Right cardiac atrium (tissue), 5 donors: ENCODE data around the gene ZNF225. TPM values are rescaled to one million over a fixed set of nuclear protein-coding genes. Genes with fewer than 3 reads are reported as not detected.

Experiments
- ATAC-seq, 2 donors: fragments of 200-7000 bp; cut with Tn5 transposase; one replicate each; pipeline versions ENCODE4 v1.8.0 to v1.9.1; 2020; ENCODE audit warnings: moderate library complexity in 2 of 2, mild to moderate bottlenecking in 1 of 2
- DNase-seq, 3 donors: peaks; one replicate each; pipeline ENCODE4 v3.0.0-alpha.2; 2020
- H3K27ac ChIP-seq: one replicate; pipeline ENCODE4 v1.5.1; 2013; ENCODE audit warnings: mild to moderate bottlenecking, low read length, control low read depth, moderate library complexity
- H3K27me3 ChIP-seq: one replicate; pipeline ENCODE4 v1.6.1; 2013; ENCODE audit not compliant: control insufficient read depth, insufficient read depth
- H3K4me1 ChIP-seq: one replicate; pipeline ENCODE4 v1.6.1; 2013; ENCODE audit warnings: low read length; ENCODE audit not compliant: control insufficient read depth, insufficient read depth
- H3K4me3 ChIP-seq: one replicate; pipeline ENCODE4 v1.5.1; 2013; ENCODE audit warnings: low read length, control low read depth
- H3K9me3 ChIP-seq: one replicate; pipeline ENCODE4 v1.6.1; 2013; ENCODE audit warnings: low read length; ENCODE audit not compliant: control insufficient read depth
- WGBS: extraction: QIAGEN DNeasy Blood & Tissue Kit; methylation state at CpG from one replicate; pipeline ENCODE4 v1.1.7; 2013; 5-methylcytosine and 5-hydroxymethylcytosine counted together
- intact Hi-C, 4 donors: fragments of 100-400 bp; cut with DNase I; formaldehyde crosslinking; loops; one replicate each; pipeline versions ENCODE4 v1.11.0 to v1.14.0; 2022 to 2023
- long read RNA-seq, 4 donors: library from polyadenylated mRNA; unstranded; transcript quantifications; one replicate each; pipeline ENCODE4 v2.0.0, GENCODE V29; 2020 to 2021
- polyA plus RNA-seq: library from polyadenylated mRNA; stranded (reverse); fragments of 200-250 nt; gene quantifications from one replicate; pipeline ENCODE4 v1.2.3, GENCODE V29; 2013
- total RNA-seq, 4 donors: library from RNA; stranded (reverse); fragmentation: NEBNext Ultra II Directional; extraction: Animal tissue kit (Norgen Biotek cat#: 25700); gene quantifications; one replicate each; pipeline ENCODE4 v1.2.1, GENCODE V29; 2021
- donor health status: healthy with polysubstance abuse.
- donor health status: DM: no; HTN: yes; CAD: no.
- donor health status: DM: no; HTN: no; CAD: no.
- donor health status: DM: no; HTN: yes; CAD: no; lungs with severe emphysema.
- donor health status: DM: yes; HTN: yes; CAD: no.

ZNF225 gene
- total RNA-seq (1 to 10 TPM; 3.6 to 4.2 (median 3.9) TPM), polyA plus RNA-seq (1.9 TPM)
- long read RNA-seq, donor 1, full-length matches to known transcripts, result 1 of 2 reads
- long read RNA-seq, donor 1, partial matches to known transcripts, result 0 of 2 reads
- long read RNA-seq, donor 1, other reads (novel, unspliced or antisense), result 1 of 2 reads
- long read RNA-seq, donor 2, full-length matches to known transcripts, result 3 of 5 reads
- long read RNA-seq, donor 2, partial matches to known transcripts, result 0 of 5 reads
- long read RNA-seq, donor 2, other reads (novel, unspliced or antisense), result 2 of 5 reads
- long read RNA-seq, donor 3, full-length matches to known transcripts, result 1 of 2 reads
- long read RNA-seq, donor 3, partial matches to known transcripts, result 0 of 2 reads
- long read RNA-seq, donor 3, other reads (novel, unspliced or antisense), result 1 of 2 reads
- long read RNA-seq, donor 4, full-length matches to known transcripts, result 1 of 2 reads
- long read RNA-seq, donor 4, partial matches to known transcripts, result 0 of 2 reads
- long read RNA-seq, donor 4, other reads (novel, unspliced or antisense), result 1 of 2 reads

DNA sequence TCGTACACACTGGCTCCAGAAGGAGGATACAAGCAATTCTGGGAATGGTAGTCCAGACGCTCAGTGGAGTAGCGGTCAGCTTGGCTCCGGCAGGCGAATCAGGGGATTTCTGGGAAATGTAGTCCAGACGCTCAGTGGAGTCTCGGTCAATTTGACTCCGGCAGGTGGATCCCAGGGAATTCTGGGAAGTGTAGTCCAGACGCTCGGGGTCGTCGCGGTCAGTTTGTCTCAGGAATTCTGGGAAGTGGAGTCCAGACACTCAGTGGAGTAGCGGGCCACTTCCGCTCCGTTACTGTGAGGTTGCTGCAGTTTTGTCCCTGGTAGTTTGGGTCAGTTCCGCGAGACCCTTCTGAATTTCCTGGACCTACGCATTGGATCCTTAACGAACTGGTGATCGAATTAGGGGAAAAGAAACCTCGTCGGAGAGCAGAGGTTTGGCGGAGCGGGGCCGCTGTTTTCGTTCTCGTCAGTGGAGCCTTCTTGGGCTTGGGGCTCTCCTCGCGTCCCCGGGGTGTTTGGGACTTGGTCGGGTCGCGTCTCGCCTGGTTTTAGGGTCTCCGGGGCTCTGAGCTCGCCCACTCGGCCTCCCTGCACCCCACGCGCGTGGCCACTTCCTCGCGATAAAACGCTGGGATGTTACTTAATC is at the start of gene ZNF225:
Gene ZNF225 (plus strand): TSS at position 262 of the 646 bp plus-strand sequence. CDS start 2,429 bp downstream, outside the sequence.
- WGBS, result under 1% methylated on average over 44 of the region's 44 CpGs
- H3K9me3 ChIP-seq, result no peaks in the 10 kb centered on the region
- intact Hi-C loops, result loop anchor here in 2 of 4 donors (2.0 to 10.0 kb wide), 3 partner anchors 18 to 52 kb away; partner anchors contain the start of genes ZNF226 (in 2 of the 2) and ZNF224 (in 1 of the 2)
- peak within 1 kb of the TSS; percentile 95 for H3K4me3 ChIP-seq
- peak; percentile 99 for ATAC-seq
- peak within 1 kb of the TSS; percentile 79 for H3K27ac ChIP-seq
- DNase-seq, result peak; percentile 94 to 96 (median 96)
- no peaks in the 10 kb centered on the region for H3K27me3 ChIP-seq
- H3K4me1 ChIP-seq, result no peaks in the 10 kb centered on the region

DNA sequence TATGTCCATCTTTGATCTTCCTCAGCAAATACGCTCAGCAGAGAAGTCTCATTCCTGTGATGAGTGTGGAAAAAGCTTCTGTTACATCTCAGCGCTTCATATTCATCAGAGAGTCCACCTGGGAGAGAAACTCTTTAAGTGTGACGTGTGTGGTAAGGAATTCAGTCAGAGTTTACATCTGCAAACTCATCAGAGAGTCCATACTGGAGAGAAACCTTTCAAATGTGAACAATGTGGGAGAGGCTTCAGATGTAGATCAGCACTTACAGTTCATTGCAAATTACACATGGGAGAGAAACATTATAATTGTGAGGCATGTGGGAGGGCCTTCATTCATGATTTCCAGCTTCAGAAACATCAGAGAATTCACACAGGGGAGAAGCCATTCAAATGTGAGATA is 46.9 kb upstream of the ZNF225 start:
- 78% methylated on average over 3 of the region's 3 CpGs for WGBS
- no peaks in the 10 kb centered on the region for H3K4me1 ChIP-seq
- intact Hi-C loops, result no loop called here
- DNase-seq (no peak), ATAC-seq (no peak)
- no peak overlapping the region for H3K27ac ChIP-seq
- H3K27me3 ChIP-seq, result no peaks in the 10 kb centered on the region
- peaks cover 14% of the 10 kb centered on the region for H3K9me3 ChIP-seq
- no peak overlapping the region for H3K4me3 ChIP-seq

DNA sequence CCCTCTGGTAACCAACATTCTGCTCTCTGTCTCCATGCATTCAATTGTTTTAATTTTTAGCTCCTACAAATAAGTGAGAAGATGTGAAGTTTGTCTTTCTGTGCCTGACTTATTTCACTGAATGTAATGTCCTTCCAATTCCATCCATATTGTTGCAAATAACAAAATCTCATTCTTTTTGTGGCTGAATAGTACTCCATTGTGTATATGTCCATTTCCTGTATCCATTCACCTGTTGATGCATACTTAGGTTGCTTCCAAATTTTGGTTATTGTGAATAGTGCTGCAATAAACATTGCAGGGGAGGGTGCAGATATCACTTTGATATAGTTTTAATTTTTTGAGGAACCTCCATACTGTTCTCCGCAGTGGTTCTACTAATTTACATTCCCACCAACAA is 43.8 kb upstream of the ZNF225 start:
- 98% methylated on average over 1 of the region's 1 CpG for WGBS
- DNase-seq (no peak), ATAC-seq (no peak)
- no peaks in the 10 kb centered on the region for H3K27me3 ChIP-seq
- H3K4me1 ChIP-seq, result no peaks in the 10 kb centered on the region
- peaks cover 12% of the 10 kb centered on the region for H3K9me3 ChIP-seq
- no peak overlapping the region for H3K27ac ChIP-seq
- no peak overlapping the region for H3K4me3 ChIP-seq
- intact Hi-C loops, result no loop called here

DNA sequence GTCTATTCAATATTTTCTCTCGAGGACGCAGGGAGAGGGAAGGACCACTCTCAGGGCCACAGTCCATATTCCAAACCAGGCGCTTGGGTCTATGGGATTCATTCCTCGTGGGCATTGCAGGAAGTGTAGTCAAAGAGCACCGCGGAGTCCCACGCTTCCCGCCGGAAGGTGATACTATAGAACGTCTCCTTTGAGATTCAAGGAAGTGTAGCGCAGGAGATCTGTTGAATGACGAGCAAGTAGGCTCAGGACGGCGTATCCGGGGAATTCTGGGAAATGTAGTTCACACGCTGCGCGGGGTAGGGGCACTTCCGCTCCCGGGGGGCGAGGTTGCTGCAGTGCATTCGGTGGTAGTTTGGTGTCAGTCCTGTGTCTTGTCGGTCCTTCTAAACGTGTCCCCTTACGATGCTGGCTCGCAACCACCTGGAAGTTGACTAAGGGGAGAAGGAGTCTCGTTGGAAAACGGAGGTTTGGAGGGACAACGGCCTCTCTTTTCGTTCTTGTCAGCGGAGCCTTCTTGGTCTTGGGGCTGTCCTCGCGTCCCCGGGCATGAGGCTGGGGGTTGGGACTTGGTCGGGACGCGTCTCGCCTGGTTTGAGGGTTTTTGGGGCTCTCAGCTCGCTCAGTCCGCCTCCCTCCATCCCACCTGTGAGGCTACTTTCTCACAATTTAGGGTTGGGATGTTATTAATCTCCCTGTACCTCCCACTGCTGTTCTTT is 41.2 kb upstream of the ZNF225 start, which contains the start of gene ZNF284:
Gene ZNF284 (plus strand): TSS at position 336 of the 719 bp plus-strand sequence. CDS start 4,231 bp downstream, outside the sequence.
- intact Hi-C loops, result no loop called here

DNA sequence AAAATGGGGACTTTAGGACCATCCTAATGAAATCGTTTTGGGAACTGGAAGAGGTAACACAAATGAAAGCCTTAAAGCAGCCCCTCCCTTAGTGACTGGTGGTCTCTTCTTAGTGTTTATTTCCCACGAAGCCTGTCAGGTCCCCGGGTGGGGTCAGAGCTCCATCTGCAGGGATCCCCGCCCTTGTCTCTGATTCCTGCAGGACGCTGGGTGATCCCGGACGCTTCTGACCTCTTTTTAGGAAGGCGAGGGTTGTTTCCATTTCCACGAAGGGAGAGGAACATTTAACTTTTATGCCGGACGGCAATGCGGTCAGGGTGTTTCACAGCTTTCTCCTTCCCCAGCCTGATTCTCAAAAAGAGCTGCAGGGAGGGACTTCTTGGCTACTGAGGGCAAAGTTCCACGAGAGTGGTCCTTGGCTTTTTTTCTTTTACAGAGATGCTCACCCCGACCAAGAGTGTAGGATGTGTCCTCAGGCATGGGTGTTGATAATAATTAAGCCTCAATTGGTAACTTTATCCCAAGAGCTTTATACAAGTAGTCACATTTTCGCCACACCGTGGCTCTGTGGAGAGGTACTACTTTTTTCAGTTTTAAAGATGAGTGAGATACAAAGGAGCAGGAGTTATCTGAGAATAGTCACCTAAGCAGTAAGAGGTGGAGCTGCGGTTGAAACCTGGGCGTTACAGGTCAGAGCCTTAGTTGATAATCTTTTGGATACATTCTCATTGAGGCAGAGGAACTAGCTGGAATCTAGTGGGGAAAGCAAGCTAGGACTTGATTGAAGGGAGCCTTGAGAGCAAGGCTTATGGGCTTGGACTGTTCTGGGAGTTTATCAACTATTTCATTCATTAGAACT is 40.4 kb upstream of the ZNF225 start:
- peak overlapping the region; percentile 76 for H3K4me3 ChIP-seq
- H3K27me3 ChIP-seq, result no peaks in the 10 kb centered on the region
- intact Hi-C loops, result no loop called here
- no peak overlapping the region for H3K27ac ChIP-seq
- no peaks in the 10 kb centered on the region for H3K9me3 ChIP-seq
- DNase-seq (no peak), ATAC-seq (peak; percentile 50 to 61)
- no peaks in the 10 kb centered on the region for H3K4me1 ChIP-seq
- 21% methylated on average over 18 of the region's 18 CpGs for WGBS

More for the DNA sequence above, 41.2 kb upstream of the ZNF225 start, which contains the start of gene ZNF284:
- no peaks in the 10 kb centered on the region for H3K9me3 ChIP-seq
- DNase-seq (peak; percentile 87 to 90 (median 90)), ATAC-seq (peak; percentile 99 to 100)
- no peaks in the 10 kb centered on the region for H3K27me3 ChIP-seq
- no peaks in the 10 kb centered on the region for H3K4me1 ChIP-seq
- WGBS, result under 1% methylated on average over 40 of the region's 40 CpGs
- peak within 1 kb of the TSS; percentile 76 for H3K4me3 ChIP-seq
- peak within 1 kb of the TSS; percentile 46 for H3K27ac ChIP-seq

DNA sequence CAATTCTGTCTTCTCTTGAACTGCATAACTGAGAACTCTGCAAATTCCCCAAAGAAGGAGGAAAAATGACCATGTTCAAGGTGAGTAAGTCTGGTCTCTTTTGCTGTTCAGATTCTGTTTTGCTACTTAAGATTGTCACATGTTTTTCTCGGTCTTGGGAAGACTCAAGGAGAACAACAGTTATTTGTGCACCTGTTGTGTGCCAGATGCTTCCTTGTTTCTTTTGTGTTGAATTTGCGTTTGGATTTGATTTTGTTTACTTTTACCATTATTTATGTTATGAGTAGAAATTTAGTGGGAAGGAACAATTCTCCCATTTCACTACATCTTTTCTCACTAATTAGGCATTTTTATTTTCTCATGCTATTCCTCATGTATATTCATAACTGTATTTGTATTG is 36.9 kb upstream of the ZNF225 start:
- ATAC-seq (no peak), DNase-seq (no peak)
- Histone ChIP-seq H3K9me3 (no peaks in the 10 kb centered on the region), H3K4me3 (no peak overlapping the region), H3K27me3 (no peaks in the 10 kb centered on the region), H3K27ac (no peak overlapping the region), H3K4me1 (no peaks in the 10 kb centered on the region)
- intact Hi-C loops, result no loop called here
- 90% methylated on average over 2 of the region's 2 CpGs for WGBS

DNA sequence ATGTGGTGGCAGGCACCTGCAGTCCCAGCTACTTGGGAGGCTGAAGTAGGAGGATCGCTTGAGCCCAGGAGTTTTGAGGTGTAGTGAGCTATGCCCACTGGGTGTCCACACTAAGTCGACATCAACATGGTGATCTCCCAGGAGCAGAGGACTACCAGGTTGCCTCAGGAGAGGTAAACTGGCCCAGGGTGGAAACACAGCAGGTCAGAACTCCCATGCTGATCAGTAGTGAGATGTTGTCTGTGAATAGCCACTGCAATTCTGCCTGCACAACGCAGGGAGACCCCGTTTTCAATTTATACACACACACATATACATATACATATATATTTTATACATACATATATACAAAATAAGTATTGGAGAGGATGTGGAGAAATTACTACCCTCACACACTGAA is 21.1 kb upstream of the ZNF225 start:
- H3K27me3 ChIP-seq, result no peaks in the 10 kb centered on the region
- WGBS, result 66% methylated on average over 4 of the region's 4 CpGs
- no peak for DNase-seq
- no peak for ATAC-seq
- intact Hi-C loops, result no loop called here
- H3K4me1 ChIP-seq, result no peaks in the 10 kb centered on the region
- no peaks in the 10 kb centered on the region for H3K9me3 ChIP-seq
- no peak overlapping the region for H3K4me3 ChIP-seq
- no peak overlapping the region for H3K27ac ChIP-seq

DNA sequence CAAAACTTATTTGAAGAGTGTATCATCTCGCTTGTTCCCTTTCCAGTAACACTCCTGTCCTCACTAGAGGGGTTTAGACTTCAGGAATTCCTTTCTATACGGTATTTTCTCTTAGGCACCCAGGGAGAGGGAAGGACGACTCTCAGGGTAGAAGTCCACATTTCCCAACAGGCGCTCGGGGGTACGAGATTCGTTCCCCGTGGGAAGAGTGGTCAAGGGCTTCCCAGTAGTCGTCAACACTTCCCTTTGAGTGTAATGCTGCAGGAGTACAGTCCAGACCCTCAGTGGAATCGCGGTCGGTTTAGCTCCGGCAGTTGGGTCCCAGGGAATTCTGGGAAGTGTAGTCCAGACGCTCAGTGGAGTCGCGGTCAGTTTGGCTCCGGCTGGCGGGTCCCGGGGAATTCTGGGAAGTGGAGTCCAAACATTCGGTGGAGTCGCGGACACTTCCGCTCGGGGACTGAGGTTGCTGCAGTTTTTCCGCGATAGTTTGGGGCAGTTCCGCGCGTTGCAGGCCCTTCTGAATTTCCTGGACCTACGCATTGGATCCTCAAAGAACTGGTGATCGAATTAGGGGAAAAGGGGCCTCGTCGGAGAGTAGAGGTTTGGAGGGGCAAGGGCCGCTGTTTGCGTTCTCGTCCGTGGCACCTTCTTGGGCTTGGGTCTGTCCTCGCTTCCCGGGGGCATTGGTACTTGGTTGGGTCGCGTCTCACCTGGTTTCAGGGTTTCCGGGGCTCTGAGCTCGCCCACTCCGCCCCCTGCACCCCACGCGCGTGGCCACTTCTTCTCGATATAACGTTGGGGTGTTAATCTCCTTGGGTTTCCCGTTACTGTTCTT is 19.1 kb upstream of the ZNF225 start, which contains the start of gene ZNF224:
Gene ZNF224 (plus strand): TSS at position 431 of the 835 bp plus-strand sequence. CDS start 3,513 bp downstream, outside the sequence.
- peak; percentile 91 to 95 (median 95) for DNase-seq
- under 1% methylated on average over 50 of the region's 50 CpGs for WGBS
- no peaks in the 10 kb centered on the region for H3K27me3 ChIP-seq
- H3K4me3 ChIP-seq, result peak within 1 kb of the TSS; percentile 78
- intact Hi-C loops, result loop anchor here in 1 of 4 donors (2.0 kb wide), 1 partner anchor 19 kb away; the partner anchor contains the start of gene ZNF225
- no peaks in the 10 kb centered on the region for H3K9me3 ChIP-seq
- no peaks in the 10 kb centered on the region for H3K4me1 ChIP-seq
- peak within 1 kb of the TSS; percentile 77 for H3K27ac ChIP-seq
- ATAC-seq, result peak; percentile 99

DNA sequence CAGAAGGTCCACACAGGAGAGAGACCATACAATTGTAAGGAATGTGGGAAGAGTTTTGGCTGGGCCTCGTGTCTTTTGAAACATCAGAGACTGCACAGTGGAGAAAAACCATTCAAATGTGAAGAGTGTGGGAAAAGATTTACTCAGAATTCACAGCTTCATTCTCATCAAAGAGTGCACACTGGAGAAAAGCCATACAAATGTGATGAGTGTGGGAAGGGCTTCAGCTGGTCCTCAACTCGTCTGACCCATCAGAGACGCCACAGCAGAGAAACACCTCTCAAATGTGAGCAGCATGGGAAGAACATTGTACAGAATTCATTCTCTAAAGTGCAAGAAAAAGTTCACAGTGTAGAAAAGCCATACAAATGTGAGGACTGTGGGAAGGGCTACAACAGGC is 5.4 kb upstream of the ZNF225 start:
- DNase-seq, result no peak
- H3K9me3 ChIP-seq, result peaks cover 14% of the 10 kb centered on the region
- 98% methylated on average over 3 of the region's 3 CpGs for WGBS
- no peaks in the 10 kb centered on the region for H3K27me3 ChIP-seq
- H3K4me1 ChIP-seq, result no peaks in the 10 kb centered on the region
- intact Hi-C loops, result no loop called here
- no peak overlapping the region for H3K4me3 ChIP-seq
- no peak for ATAC-seq
- no peak overlapping the region for H3K27ac ChIP-seq
